HG02885 (cell line): ENCODE results near the gene ACIN1.
"Not testable (repeated sequence)": the region's sequence is repeated elsewhere in the genome, so short reads cannot be mapped to it uniquely, and the experiment has no call there.

Experiments
- ATAC-seq: cut with Tn5 transposase; IDR thresholded peaks from one replicate; pipeline ENCODE4 v1.9.1; 2021; ENCODE audit warnings: mild to moderate bottlenecking; ENCODE audit not compliant: unreplicated experiment, poor library complexity

ACIN1 gene

GRCh38 chr14:23124337-23124954 lies 29.5 kb upstream of the ACIN1 start:
- ATAC-seq, result no peak

- ATAC-seq, result no peak
Measured at GRCh38 chr14:23123419-23123818, 28.5 kb upstream of the ACIN1 start.

- ATAC-seq, result no peak
Measured at GRCh38 chr14:23122086-23122485, 27.1 kb upstream of the ACIN1 start.

GRCh38 chr14:23121361-23121771 lies 26.4 kb upstream of the ACIN1 start:
- ATAC-seq, result peak; percentile 42

GRCh38 chr14:23120541-23121251 lies 25.8 kb upstream of the ACIN1 start:
- ATAC-seq, result peak; percentile 88

- no peak for ATAC-seq
Measured at GRCh38 chr14:23119363-23120327, 24.7 kb upstream of the ACIN1 start.

GRCh38 chr14:23118506-23119362 lies 23.8 kb upstream of the ACIN1 start, which contains the start of gene CEBPE:
CEBPE (minus strand) TSS chr14:23119255; CDS start chr14:23119091, 164 bp downstream.
- no peak for ATAC-seq

GRCh38 chr14:23117371-23118020 lies 22.6 kb upstream of the ACIN1 start:
- ATAC-seq, result no peak

GRCh38 chr14:23115918-23116317 lies 21.0 kb upstream of the ACIN1 start:
- ATAC-seq, result no peak

GRCh38 chr14:23115039-23115731 lies 20.2 kb upstream of the ACIN1 start:
- no peak for ATAC-seq

- no peak for ATAC-seq
Measured at GRCh38 chr14:23114669-23115038, 19.7 kb upstream of the ACIN1 start.

GRCh38 chr14:23114120-23114458 lies 19.2 kb upstream of the ACIN1 start:
- ATAC-seq, result no peak

- ATAC-seq, result no peak
Measured at GRCh38 chr14:23113431-23114119, 18.6 kb upstream of the ACIN1 start.

- no peak for ATAC-seq
Measured at GRCh38 chr14:23112359-23113178, 17.6 kb upstream of the ACIN1 start.

- ATAC-seq, result no peak
Measured at GRCh38 chr14:23110579-23111365, 15.8 kb upstream of the ACIN1 start.

GRCh38 chr14:23109769-23110168 lies 14.8 kb upstream of the ACIN1 start:
- no peak for ATAC-seq

- not testable (repeated sequence) for ATAC-seq
Measured at GRCh38 chr14:23108169-23108568, 13.2 kb upstream of the ACIN1 start.
